ENCODE measurements around the gene ITGB8.

DNA sequence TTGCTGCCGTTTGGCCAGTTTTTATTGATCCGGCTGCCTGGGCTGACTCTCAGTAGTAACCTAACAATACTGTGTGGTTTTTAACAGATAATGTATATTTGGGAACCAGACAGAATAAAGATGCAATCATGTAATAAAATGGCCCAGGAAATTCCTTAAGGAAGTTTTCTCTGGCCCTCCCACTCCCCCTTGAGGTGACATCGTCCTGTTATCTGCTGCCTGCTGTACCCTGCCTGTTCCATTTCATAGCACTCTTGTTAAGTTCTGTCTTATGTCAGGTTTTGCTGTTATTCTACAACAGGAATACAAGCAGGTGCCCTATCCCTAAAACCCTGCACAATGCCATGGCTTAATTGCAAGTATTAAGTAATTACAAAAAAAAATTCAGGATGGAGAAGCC lies 12.5 kb downstream of the ITGB8 start:
- TF ChIP-seq POLR2A (IDR thresholded peaks at IDR 0.05), result no peak
- TF ChIP-seq, protein P1, sequence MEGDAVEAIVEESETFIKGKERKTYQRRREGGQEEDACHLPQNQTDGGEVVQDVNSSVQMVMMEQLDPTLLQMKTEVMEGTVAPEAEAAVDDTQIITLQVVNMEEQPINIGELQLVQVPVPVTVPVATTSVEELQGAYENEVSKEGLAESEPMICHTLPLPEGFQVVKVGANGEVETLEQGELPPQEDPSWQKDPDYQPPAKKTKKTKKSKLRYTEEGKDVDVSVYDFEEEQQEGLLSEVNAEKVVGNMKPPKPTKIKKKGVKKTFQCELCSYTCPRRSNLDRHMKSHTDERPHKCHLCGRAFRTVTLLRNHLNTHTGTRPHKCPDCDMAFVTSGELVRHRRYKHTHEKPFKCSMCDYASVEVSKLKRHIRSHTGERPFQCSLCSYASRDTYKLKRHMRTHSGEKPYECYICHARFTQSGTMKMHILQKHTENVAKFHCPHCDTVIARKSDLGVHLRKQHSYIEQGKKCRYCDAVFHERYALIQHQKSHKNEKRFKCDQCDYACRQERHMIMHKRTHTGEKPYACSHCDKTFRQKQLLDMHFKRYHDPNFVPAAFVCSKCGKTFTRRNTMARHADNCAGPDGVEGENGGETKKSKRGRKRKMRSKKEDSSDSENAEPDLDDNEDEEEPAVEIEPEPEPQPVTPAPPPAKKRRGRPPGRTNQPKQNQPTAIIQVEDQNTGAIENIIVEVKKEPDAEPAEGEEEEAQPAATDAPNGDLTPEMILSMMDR (IDR thresholded peaks at IDR 0.05), result peak in 2 of 5 experiments; percentile 11 to 13

Measured in tibial nerve (tissue), 3 donors.